CD14-positive monocyte (primary cell): ENCODE measurements around the gene NUBPL. TPM values are rescaled to one million over a fixed set of nuclear protein-coding genes. Genes with fewer than 3 reads are reported as not detected.
"Not testable (repeated sequence)": the region's sequence is repeated elsewhere in the genome, so short reads cannot be mapped to it uniquely, and the experiment has no call there.

Experiments used
- DNase-seq, 3 donors: peaks; one replicate each; pipeline ENCODE4 v3.0.0-alpha.2; 2011 to 2022
- H2AFZ ChIP-seq: 2 replicates; pipeline ENCODE4 v1.6.0; 2012; ENCODE audit warnings: mild to moderate bottlenecking, low read depth, low read length, inconsistent platforms; ENCODE audit not compliant: insufficient read depth, poor library complexity, severe bottlenecking
- H3K27ac ChIP-seq, 2 donors: 1 replicate in 1 of 2; 2 replicates in 1 of 2; pipeline ENCODE4 v1.5.1; 2012 to 2013; ENCODE audit warnings: low read length in 2 of 2, control low read depth in 1 of 2, inconsistent platforms in 1 of 2, low read depth in 1 of 2, mild to moderate bottlenecking in 1 of 2
- H3K27me3 ChIP-seq, 2 donors: one replicate each; pipeline versions ENCODE4 v1.6.0 to v1.6.1; 2011 to 2013; ENCODE audit warnings: low read length in 2 of 2; ENCODE audit not compliant: control insufficient read depth in 2 of 2, insufficient read depth in 2 of 2
- H3K36me3 ChIP-seq, 2 donors: replicated peaks in 1 of 2; 1 replicate in 1 of 2; 2 replicates in 1 of 2; pipeline versions ENCODE4 v1.5.1 to v1.6.1; 2012 to 2013; ENCODE audit warnings: low read length in 2 of 2, control low read depth in 1 of 2, inconsistent platforms in 1 of 2, mild to moderate bottlenecking in 1 of 2; ENCODE audit not compliant: insufficient read depth in 2 of 2, control insufficient read depth in 1 of 2
- H3K4me1 ChIP-seq, 2 donors: 1 replicate in 1 of 2; 2 replicates in 1 of 2; pipeline versions ENCODE4 v1.5.1 to v1.6.1; 2012 to 2013; ENCODE audit warnings: low read length in 2 of 2, control low read depth in 1 of 2, inconsistent platforms in 1 of 2, mild to moderate bottlenecking in 1 of 2, moderate library complexity in 1 of 2; ENCODE audit not compliant: insufficient read depth in 2 of 2, control insufficient read depth in 1 of 2
- H3K4me2 ChIP-seq: replicated peaks from 2 replicates; pipeline ENCODE3; 2012; ENCODE audit warnings: low read length, moderate library complexity, mild to moderate bottlenecking; ENCODE audit not compliant: poor library complexity, severe bottlenecking; ENCODE audit errors: extremely low read depth
- H3K4me3 ChIP-seq, 3 experiments: fragments of 200-600 bp in 1 of 3; sonication (generic) in 1 of 3; replicated peaks in 1 of 3; 1 replicate in 2 of 3; 2 replicates in 1 of 3; pipeline ENCODE4 v1.5.1; 2011 to 2013; ENCODE audit warnings: low read length in 3 of 3, mild to moderate bottlenecking in 3 of 3, control low read depth in 2 of 3, low read depth in 2 of 3, inconsistent platforms in 1 of 3, moderate library complexity in 1 of 3
- H3K79me2 ChIP-seq: 2 replicates; pipeline ENCODE4 v1.6.0; 2012; ENCODE audit warnings: mild to moderate bottlenecking, control low read depth, inconsistent platforms, low read length, moderate library complexity; ENCODE audit not compliant: insufficient read depth
- H3K9ac ChIP-seq: 2 replicates; pipeline ENCODE4 v1.6.0; 2017; ENCODE audit warnings: low read length, mild to moderate bottlenecking; ENCODE audit not compliant: insufficient read depth, poor library complexity, severe bottlenecking
- H3K9me3 ChIP-seq, 2 donors: replicated peaks in 1 of 2; 1 replicate in 1 of 2; 2 replicates in 1 of 2; pipeline versions ENCODE4 v1.5.1 to v1.6.1; 2012 to 2013; ENCODE audit warnings: low read length in 2 of 2, control low read depth in 1 of 2; ENCODE audit not compliant: control insufficient read depth in 1 of 2, insufficient read depth in 1 of 2
- H4K20me1 ChIP-seq: 2 replicates; pipeline ENCODE4 v1.6.0; 2012; ENCODE audit warnings: mild to moderate bottlenecking, low read length, control low read depth, moderate library complexity; ENCODE audit not compliant: insufficient read depth
- H3K27ac Mint-ChIP-seq, 7 donors: one replicate each; pipeline ENCODE4 v1.8.0; 2020; ENCODE audit warnings: mild to moderate bottlenecking in 7 of 7, mixed read lengths in 7 of 7, moderate library complexity in 6 of 7, inconsistent platforms in 2 of 7
- H3K27me3 Mint-ChIP-seq, 3 donors: one replicate each; pipeline ENCODE4 v1.8.0; 2021 to 2022; ENCODE audit warnings: low read depth in 3 of 3, mild to moderate bottlenecking in 3 of 3, mixed read lengths in 3 of 3, moderate library complexity in 3 of 3, inconsistent platforms in 1 of 3
- H3K36me3 Mint-ChIP-seq, 2 donors: one replicate each; pipeline ENCODE4 v1.8.0; 2020; ENCODE audit warnings: mixed read lengths in 2 of 2, inconsistent platforms in 1 of 2, mild to moderate bottlenecking in 1 of 2
- H3K4me1 Mint-ChIP-seq: one replicate; pipeline ENCODE4 v1.8.0; 2020; ENCODE audit warnings: mild to moderate bottlenecking, mixed read lengths
- H3K4me3 Mint-ChIP-seq, 2 donors: one replicate each; pipeline ENCODE4 v1.8.0; 2020; ENCODE audit warnings: mild to moderate bottlenecking in 2 of 2, mixed read lengths in 2 of 2, moderate library complexity in 1 of 2
- H3K9me3 Mint-ChIP-seq, 7 donors: one replicate each; pipeline ENCODE4 v1.8.0; 2020 to 2022; ENCODE audit warnings: mixed read lengths in 7 of 7, mild to moderate bottlenecking in 6 of 7, moderate library complexity in 6 of 7, inconsistent platforms in 2 of 7
- CTCF ChIP-seq: fragments of 200-600 bp; IDR thresholded peaks from one replicate; pipeline ENCODE4 v1.8.0; 2022; ENCODE audit warnings: antibody characterized with exemption, mild to moderate bottlenecking
- WGBS: methylation state at CpG from one replicate; pipeline ENCODE4 v1.1.5; 2013; ENCODE audit warnings: missing lambda C conversion rate; ENCODE audit not compliant: insufficient coverage; 5-methylcytosine and 5-hydroxymethylcytosine counted together
- intact Hi-C, 2 donors: fragments of 100-400 bp; cut with micrococcal nuclease; formaldehyde crosslinking; loops; one replicate each; pipeline versions ENCODE4 v1.15.0 to v1.15.1; 2023
- polyA plus RNA-seq, 3 donors: library from polyadenylated mRNA; depleted of rRNA in 1 of 3; unstranded in 2 of 3; stranded (reverse) in 1 of 3; fragments of 300-500 nt in 2 of 3; fragments of >200 nt in 1 of 3; fragmentation: Illumina TruSeq in 2 of 3; gene quantifications; 1 replicate in 2 of 3; 2 replicates in 1 of 3; pipeline ENCODE4 v1.2.3, GENCODE V29; 2012 to 2021

NUBPL gene
- polyA plus RNA-seq, 3 donors = 0.75 to 2.4 (median 2.3) TPM

DNA sequence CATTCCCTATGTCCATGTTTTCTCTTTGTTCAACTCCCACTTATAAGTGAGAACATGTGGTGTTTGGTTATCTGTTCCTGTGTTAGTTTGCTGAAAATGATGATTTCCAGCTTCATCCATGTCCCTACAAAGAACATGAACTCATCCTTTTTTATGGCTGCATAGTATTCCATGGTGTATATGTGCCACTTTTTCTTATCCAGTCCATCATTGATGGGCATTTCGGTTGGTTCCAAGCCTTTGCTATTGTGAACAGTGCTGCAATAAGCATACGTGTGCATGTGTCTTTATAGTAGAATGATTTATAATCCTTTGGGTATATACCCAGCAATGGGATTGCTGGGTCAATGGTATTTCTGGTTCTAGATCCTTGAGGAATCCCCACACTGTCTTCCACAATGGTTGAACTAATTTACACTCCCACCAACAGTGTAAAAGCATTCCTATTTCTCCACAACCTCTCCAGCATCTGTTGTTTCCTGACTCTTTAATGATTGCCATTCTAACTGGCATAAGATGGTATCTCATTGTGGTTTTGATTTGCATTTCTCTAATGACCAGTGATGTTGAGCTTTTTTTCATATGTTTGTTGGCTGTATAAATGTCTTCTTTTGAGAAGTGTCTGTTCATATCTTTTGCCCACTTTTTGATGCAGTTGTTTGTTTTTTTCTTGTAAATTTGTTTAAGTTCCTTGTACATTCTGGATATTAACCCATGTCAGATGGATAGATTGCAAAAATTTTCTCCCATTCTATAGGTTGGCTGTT, 252.7 kb downstream of the NUBPL start:
- peaks cover 25 to 52% (median 36%) of the 10 kb centered on the region in 7 donors for H3K9me3 Mint-ChIP-seq
- H3K4me2 ChIP-seq, H4K20me1 ChIP-seq, H3K79me2 ChIP-seq, H3K27ac Mint-ChIP-seq, H3K4me1 Mint-ChIP-seq, H3K36me3 Mint-ChIP-seq, H3K4me3 ChIP-seq, H3K27ac ChIP-seq, H3K27me3 ChIP-seq, DNase-seq, intact Hi-C loops, H3K36me3 ChIP-seq, H3K9ac ChIP-seq, H3K27me3 Mint-ChIP-seq, H2AFZ ChIP-seq, H3K4me3 Mint-ChIP-seq, H3K4me1 ChIP-seq: not testable (repeated sequence)
- H3K9me3 ChIP-seq = peaks cover 13 to 17% of the 10 kb centered on the region in 2 donors
- WGBS = 100% methylated on average over 1 of the region's 2 CpGs

GRCh38 chr14:31819281-31819680, 258.1 kb downstream of the NUBPL start:
- H3K4me2 ChIP-seq = no peak overlapping the region
- TF ChIP-seq CTCF = no peak
- no peak overlapping the region for H3K4me3 ChIP-seq

More at GRCh38 chr14:31819281-31819680, 258.1 kb downstream of the NUBPL start:
- Histone ChIP-seq H3K27me3 (no peaks in the 10 kb centered on the region), H3K9ac (no peak overlapping the region), H3K36me3 (no peaks in the 10 kb centered on the region), H4K20me1 (no peaks in the 10 kb centered on the region), H3K79me2 (no peaks in the 10 kb centered on the region), H3K9me3 (peaks cover 0 to 2% of the 10 kb centered on the region in 2 donors), H3K4me1 (no peaks in the 10 kb centered on the region), H3K27ac (no peak overlapping the region), H2AFZ (no peak overlapping the region)
- Mint-ChIP-seq H3K36me3 (peaks cover 0 to 1% of the 10 kb centered on the region in 2 donors), H3K4me3 (no peak overlapping the region), H3K27me3 (no peaks in the 10 kb centered on the region), H3K9me3 (peaks cover 11 to 21% (median 15%) of the 10 kb centered on the region in 7 donors), H3K27ac (no peak overlapping the region), H3K4me1 (no peaks in the 10 kb centered on the region)
- intact Hi-C loops = no loop called here
- no peak for DNase-seq
